Mesendoderm (in vitro differentiated cells): ENCODE data around the gene MYO6.
"Not testable (repeated sequence)": the region's sequence is repeated elsewhere in the genome, so short reads cannot be mapped to it uniquely, and the experiment has no call there.

ENCODE experiments used
- DNase-seq: peaks from one replicate; pipeline ENCODE4 v3.0.0; 2013
- H2AK5ac ChIP-seq: 2 replicates; pipeline ENCODE4 v1.6.1; 2013; ENCODE audit warnings: low read length, inconsistent platforms
- H2BK120ac ChIP-seq: 2 replicates; pipeline ENCODE4 v1.6.1; 2013; ENCODE audit warnings: low read depth, mild to moderate bottlenecking, low read length, moderate library complexity, mixed read lengths
- H2BK15ac ChIP-seq: replicated peaks from 2 replicates; pipeline ENCODE4 v1.6.1; 2013; ENCODE audit warnings: low read depth, mild to moderate bottlenecking, moderate library complexity
- H2BK5ac ChIP-seq: 2 replicates; pipeline ENCODE4 v1.6.1; 2013; ENCODE audit warnings: low read length, inconsistent platforms
- H3K18ac ChIP-seq: 2 replicates; pipeline ENCODE4 v1.6.1; 2013; ENCODE audit warnings: mild to moderate bottlenecking, low read length, mixed read lengths
- H3K23ac ChIP-seq: one replicate; pipeline ENCODE4 v1.6.1; 2013; ENCODE audit warnings: low read length
- H3K27ac ChIP-seq: 2 replicates; pipeline ENCODE4 v1.5.1; 2013; ENCODE audit warnings: low read depth, mild to moderate bottlenecking, inconsistent platforms, low read length, moderate library complexity
- H3K27me3 ChIP-seq: 2 replicates; pipeline ENCODE4 v1.6.1; 2013; ENCODE audit warnings: low read length, control low read depth, mild to moderate bottlenecking, inconsistent platforms; ENCODE audit not compliant: insufficient read depth, poor library complexity
- H3K36me3 ChIP-seq: 2 replicates; pipeline ENCODE4 v1.6.1; 2013; ENCODE audit warnings: low read length, inconsistent platforms; ENCODE audit not compliant: control insufficient read depth, insufficient read depth
- H3K4ac ChIP-seq: one replicate; pipeline ENCODE4 v1.6.1; 2013; ENCODE audit warnings: low read depth, mild to moderate bottlenecking, low read length, moderate library complexity
- H3K4me1 ChIP-seq: 2 replicates; pipeline ENCODE4 v1.6.1; 2013; ENCODE audit warnings: low read depth, low read length, inconsistent platforms; ENCODE audit not compliant: control insufficient read depth
- H3K4me2 ChIP-seq: 2 replicates; pipeline ENCODE4 v1.6.1; 2013; ENCODE audit warnings: low read length
- H3K4me3 ChIP-seq: 2 replicates; pipeline ENCODE4 v1.5.1; 2013; ENCODE audit warnings: mild to moderate bottlenecking, low read length
- H3K56ac ChIP-seq: one replicate; pipeline ENCODE4 v1.6.1; 2013; ENCODE audit warnings: low read length
- H3K79me1 ChIP-seq: 2 replicates; pipeline ENCODE4 v1.6.1; 2013; ENCODE audit warnings: low read length, inconsistent platforms
- H3K79me2 ChIP-seq: 2 replicates; pipeline ENCODE4 v1.6.1; 2013; ENCODE audit warnings: mild to moderate bottlenecking, low read length; ENCODE audit not compliant: control insufficient read depth, insufficient read depth
- H3K9ac ChIP-seq: 2 replicates; pipeline ENCODE4 v1.6.1; 2013; ENCODE audit warnings: low read length, inconsistent platforms
- H4K5ac ChIP-seq: one replicate; pipeline ENCODE4 v1.6.1; 2013; ENCODE audit warnings: low read length
- H4K8ac ChIP-seq: one replicate; pipeline ENCODE4 v1.6.1; 2013; ENCODE audit warnings: low read depth, mild to moderate bottlenecking, control low read depth, low read length, moderate library complexity
- WGBS: extraction: QIAGEN DNeasy Blood & Tissue Kit; methylation state at CpG from one replicate; pipeline ENCODE4 v1.1.7; 2013; ENCODE audit warnings: low lambda C conversion rate, missing lambda C conversion rate; ENCODE audit not compliant: insufficient coverage; ENCODE audit errors: extremely low coverage; 5-methylcytosine and 5-hydroxymethylcytosine counted together

Gene MYO6

DNA sequence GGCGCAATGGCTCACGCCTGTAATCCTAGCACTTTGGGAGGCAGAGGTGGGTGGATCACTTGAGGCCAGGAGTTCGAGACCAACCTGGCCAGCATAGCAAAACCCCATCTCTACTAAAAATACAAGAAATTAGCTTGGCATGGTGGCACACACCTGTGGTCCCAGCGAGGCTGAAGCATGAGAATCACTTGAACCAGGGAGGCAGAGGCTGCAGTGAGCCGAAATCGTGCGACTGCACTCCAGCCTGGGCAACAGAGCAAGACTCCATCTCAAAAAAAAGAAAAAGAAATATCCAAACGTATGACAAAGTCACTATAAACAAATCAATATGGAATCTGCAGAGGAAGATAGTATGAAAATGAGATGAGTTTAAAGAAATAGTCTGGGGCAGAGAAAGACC, 18.0 kb upstream of the MYO6 start:
- H2BK5ac ChIP-seq, H3K27ac ChIP-seq, H3K4me1 ChIP-seq, H3K27me3 ChIP-seq, H2AK5ac ChIP-seq, H3K79me2 ChIP-seq, H3K4ac ChIP-seq, H3K79me1 ChIP-seq, H3K18ac ChIP-seq, H2BK120ac ChIP-seq, H3K23ac ChIP-seq, H4K5ac ChIP-seq, H3K4me2 ChIP-seq, H3K56ac ChIP-seq, H3K36me3 ChIP-seq, H3K9ac ChIP-seq, DNase-seq, H4K8ac ChIP-seq, H3K4me3 ChIP-seq, H2BK15ac ChIP-seq: not testable (repeated sequence)
- WGBS: no CpG with 5 or more reads among the region's 8 CpGs

DNA sequence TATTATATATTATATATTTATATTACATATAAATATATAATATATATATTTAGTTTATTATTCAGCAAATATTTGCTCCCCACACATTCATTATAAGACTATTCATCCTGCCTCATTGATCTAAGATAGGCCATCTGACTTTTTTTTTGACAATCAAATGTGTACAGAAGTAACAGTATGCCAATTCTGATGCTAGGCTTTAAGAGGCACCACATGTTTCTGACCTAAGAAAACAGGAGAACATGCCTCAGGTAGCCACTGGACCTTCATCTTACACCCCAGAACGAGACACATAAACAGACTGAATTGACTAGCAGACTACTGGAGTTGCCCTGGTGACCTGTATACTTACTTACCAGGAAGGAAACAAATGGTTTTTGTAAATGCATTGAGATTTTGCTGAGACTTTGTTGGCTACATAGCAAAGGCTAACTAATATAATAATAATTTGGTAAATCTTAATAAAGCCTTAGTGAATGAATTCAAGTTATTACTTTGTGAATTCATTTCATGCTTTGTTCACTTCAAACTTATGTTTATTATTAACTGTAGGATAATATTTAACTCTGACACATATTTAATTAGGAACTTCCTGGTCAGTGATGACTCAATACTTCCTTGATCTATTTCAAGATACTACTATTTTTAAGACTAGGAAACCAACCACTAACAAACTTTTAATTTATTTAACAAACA, 13.4 kb upstream of the MYO6 start:
- Histone ChIP-seq H3K27ac (no peak overlapping the region), H3K36me3 (no peaks in the 10 kb centered on the region), H4K5ac (no peak overlapping the region), H3K4me1 (no peaks in the 10 kb centered on the region), H3K56ac (no peak overlapping the region), H3K4ac (no peak overlapping the region), H2BK5ac (no peak overlapping the region), H3K4me3 (no peak overlapping the region), H3K9ac (no peak overlapping the region), H2BK120ac (no peak overlapping the region), H3K18ac (no peak overlapping the region), H3K27me3 (no peaks in the 10 kb centered on the region), H3K4me2 (no peak overlapping the region), H4K8ac (no peak overlapping the region), H3K79me1 (no peaks in the 10 kb centered on the region), H3K23ac (no peak overlapping the region), H2AK5ac (no peak overlapping the region), H2BK15ac (no peak overlapping the region), H3K79me2 (no peaks in the 10 kb centered on the region)
- no peak for DNase-seq
- no CpG with 5 or more reads among the region's 1 CpG for WGBS

DNA sequence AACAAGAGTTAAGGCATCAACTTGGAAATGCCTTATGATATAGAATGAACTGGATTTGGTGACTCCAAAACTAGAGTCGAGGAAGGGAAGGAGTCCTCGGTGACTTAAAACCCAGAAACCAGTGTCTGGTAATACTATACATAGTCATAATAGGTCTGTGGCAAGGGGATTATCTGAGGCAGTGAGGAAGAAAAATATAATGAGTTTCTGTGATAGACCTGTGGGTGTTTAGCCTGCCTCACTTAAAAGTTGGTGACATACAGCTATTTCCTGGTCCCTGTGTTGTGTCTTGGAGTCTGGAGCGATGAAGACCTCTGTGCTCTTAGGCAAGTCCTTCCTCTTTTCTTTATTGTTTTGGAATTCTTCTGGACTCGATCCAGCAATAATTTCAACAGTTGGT, 5.1 kb upstream of the MYO6 start:
- no peaks in the 10 kb centered on the region for H3K27me3 ChIP-seq
- H3K36me3 ChIP-seq: no peaks in the 10 kb centered on the region
- no peak for DNase-seq
- no peak overlapping the region for H2AK5ac ChIP-seq
- no peaks in the 10 kb centered on the region for H3K4me1 ChIP-seq
- H2BK120ac ChIP-seq: no peak overlapping the region
- H3K9ac ChIP-seq: no peak overlapping the region
- no peak overlapping the region for H3K4me3 ChIP-seq
- no peak overlapping the region for H3K23ac ChIP-seq
- H3K18ac ChIP-seq: no peak overlapping the region
- no peaks in the 10 kb centered on the region for H3K79me1 ChIP-seq
- no peak overlapping the region for H4K8ac ChIP-seq
- no peak overlapping the region for H2BK15ac ChIP-seq
- no peak overlapping the region for H4K5ac ChIP-seq
- no peak overlapping the region for H3K4me2 ChIP-seq
- H3K27ac ChIP-seq: no peak overlapping the region
- H3K56ac ChIP-seq: no peak overlapping the region
- no CpG with 5 or more reads among the region's 4 CpGs for WGBS
- H3K4ac ChIP-seq: no peak overlapping the region
- H3K79me2 ChIP-seq: no peaks in the 10 kb centered on the region
- no peak overlapping the region for H2BK5ac ChIP-seq

DNA sequence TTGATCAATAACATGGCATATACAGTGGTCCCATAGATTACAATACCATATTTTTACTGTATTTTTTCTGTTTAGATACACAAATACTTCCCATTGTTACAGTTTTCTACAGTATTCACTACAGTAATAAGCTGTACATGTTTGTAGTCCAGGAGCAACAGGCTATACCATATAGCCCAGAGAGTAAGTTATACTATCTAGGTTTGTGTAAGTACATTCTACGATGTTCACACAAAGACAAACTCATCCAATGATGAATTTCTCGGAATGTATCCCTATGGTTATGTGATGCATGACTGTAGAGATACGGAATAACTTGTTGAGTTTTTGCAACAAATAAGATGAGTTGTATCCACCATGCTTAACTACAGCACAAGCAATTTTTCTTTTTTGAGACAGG, 3.6 kb upstream of the MYO6 start:
- H3K4me3 ChIP-seq: no peak overlapping the region
- H2BK15ac ChIP-seq: no peak overlapping the region
- no peak overlapping the region for H3K23ac ChIP-seq
- no peak for DNase-seq
- no peak overlapping the region for H3K4me2 ChIP-seq
- no peak overlapping the region for H4K5ac ChIP-seq
- no peak overlapping the region for H4K8ac ChIP-seq
- H3K56ac ChIP-seq: no peak overlapping the region
- H2AK5ac ChIP-seq: no peak overlapping the region
- no peak overlapping the region for H2BK120ac ChIP-seq
- no peak overlapping the region for H3K18ac ChIP-seq
- no peak overlapping the region for H2BK5ac ChIP-seq
- H3K36me3 ChIP-seq: no peaks in the 10 kb centered on the region
- no peak overlapping the region for H3K4ac ChIP-seq
- H3K79me2 ChIP-seq: no peaks in the 10 kb centered on the region
- no CpG with 5 or more reads among the region's 3 CpGs for WGBS
- H3K79me1 ChIP-seq: no peaks in the 10 kb centered on the region
- no peak overlapping the region for H3K27ac ChIP-seq
- no peak overlapping the region for H3K9ac ChIP-seq
- no peaks in the 10 kb centered on the region for H3K27me3 ChIP-seq
- H3K4me1 ChIP-seq: no peaks in the 10 kb centered on the region

DNA sequence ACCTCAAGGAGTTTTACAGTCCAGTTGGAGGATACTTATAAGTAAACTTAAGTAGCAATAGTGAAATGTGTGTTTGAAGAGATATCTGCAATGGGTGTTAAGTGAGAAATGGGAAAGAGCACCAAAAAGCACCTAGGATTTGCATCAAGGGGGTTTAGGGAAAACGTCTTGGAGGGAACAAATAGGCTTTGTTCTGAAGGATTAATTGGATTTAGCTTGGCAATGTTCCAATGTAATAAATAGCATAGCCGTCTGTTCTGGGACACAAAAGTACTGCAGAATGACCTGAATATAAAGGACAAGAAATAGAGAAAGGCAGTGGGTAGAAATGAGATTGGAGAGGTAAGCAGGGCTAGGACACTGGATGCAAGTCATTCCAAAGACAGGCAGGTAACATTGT, 2.8 kb upstream of the MYO6 start:
- H2AK5ac ChIP-seq: no peak overlapping the region
- H3K4me3 ChIP-seq: no peak overlapping the region
- H2BK120ac ChIP-seq: no peak overlapping the region
- H2BK15ac ChIP-seq: no peak overlapping the region
- no peak overlapping the region for H3K9ac ChIP-seq
- no peaks in the 10 kb centered on the region for H3K79me2 ChIP-seq
- no peak overlapping the region for H3K27ac ChIP-seq
- no peaks in the 10 kb centered on the region for H3K79me1 ChIP-seq
- no peak overlapping the region for H3K23ac ChIP-seq
- H3K56ac ChIP-seq: no peak overlapping the region
- H3K27me3 ChIP-seq: no peaks in the 10 kb centered on the region
- H3K18ac ChIP-seq: no peak overlapping the region
- H2BK5ac ChIP-seq: no peak overlapping the region
- no peak overlapping the region for H3K4me2 ChIP-seq
- no peak overlapping the region for H4K5ac ChIP-seq
- H4K8ac ChIP-seq: no peak overlapping the region
- no peaks in the 10 kb centered on the region for H3K36me3 ChIP-seq
- WGBS: no CpG with 5 or more reads among the region's 2 CpGs
- no peak for DNase-seq
- H3K4ac ChIP-seq: no peak overlapping the region
- H3K4me1 ChIP-seq: no peaks in the 10 kb centered on the region
